Effector CD8-positive, alpha-beta T cell (primary cell): ENCODE results near the gene PPP1R7.

ENCODE experiments used
- DNase-seq: peaks from one replicate; lab custom pipeline; 2025; lab: John Stamatoyannopoulos, UW

Gene PPP1R7

DNA sequence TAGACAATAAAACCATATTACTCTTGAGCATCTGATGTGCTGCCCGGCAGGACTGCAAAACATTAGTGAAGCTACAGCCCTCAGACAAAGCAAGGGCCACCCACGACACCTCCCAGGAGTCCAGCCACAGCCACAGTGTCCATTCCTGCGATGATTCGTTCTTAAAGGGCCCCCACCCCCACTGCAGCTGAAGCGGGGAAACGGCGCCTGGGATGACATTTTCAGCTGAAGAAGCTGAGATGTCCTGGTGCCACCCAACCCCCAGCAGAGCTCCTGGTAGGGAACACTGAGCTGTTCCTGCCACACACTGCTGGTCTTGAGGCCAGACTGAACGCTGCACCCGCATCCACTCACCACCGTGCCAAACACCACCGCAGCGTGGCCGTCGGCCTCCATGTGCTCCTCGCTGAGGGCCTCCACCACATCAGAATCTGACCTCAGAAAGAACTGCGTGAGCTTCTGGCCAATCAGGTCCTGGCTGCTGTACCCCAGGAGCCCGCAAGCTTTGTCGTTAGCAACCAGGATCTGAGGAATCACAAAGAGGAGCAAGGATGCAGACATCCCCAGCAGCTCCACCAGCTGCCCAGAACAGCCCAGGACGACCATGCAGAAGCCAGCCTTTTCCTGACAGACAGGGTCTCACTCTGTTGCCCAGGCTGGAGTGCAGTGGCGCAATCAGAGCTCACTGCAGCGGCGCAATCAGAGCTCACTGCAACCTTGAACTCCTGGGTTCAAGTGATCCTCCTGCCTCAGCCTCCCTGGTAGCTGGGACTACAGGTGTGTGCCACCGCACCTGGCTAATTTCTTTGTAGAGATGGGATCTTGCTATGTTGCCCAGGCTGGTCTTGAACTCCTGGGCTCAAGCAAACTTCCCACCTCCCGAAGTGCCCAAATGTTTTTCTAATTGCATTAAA is 10.5 kb upstream of the PPP1R7 start:
- DNase-seq: no peak

DNA sequence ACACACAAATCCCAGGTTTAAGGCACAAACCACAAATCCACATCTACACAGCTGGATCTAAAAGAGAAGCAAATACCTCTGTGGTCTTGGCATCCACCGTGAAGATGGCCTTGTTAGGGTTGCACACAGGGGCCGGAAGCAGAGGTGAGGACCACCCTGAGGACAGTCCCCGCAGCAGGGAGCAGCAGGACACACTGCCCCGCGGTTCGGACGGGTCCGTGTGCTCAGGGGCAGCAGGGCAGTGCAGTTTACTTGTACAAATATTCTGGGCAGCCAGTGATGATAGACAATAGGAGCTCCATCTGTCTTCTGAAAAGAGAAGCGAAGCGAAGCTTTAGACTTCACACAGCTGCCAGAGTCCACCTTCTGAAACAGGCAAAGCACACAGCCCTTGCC is 9.8 kb upstream of the PPP1R7 start:
- no peak for DNase-seq

DNA sequence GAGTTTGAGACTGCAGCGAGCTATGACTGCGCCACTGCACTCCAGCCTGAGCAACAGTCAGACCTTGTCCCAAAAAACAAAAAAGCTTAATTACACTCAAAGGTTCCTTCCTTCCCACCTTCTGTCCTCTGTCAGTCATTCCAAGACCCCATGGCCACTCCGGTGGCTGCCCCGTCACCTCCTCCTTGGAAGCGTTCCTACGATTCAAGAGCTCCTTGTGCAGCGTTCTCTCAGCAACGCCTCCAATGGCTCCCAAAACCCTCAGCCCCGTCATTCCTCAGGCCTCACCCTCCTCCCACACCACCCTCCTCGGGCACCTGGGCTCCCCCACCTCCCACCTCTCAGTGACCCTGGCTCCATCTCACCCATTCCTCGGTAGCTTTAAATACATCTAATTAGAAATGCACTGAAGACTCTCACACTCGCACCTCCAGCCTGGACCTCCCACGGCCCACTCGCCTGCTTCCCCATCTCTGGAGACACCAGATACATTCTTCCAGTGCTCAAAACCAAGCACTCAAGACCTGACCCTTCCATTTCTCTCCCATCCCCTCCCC is 9.0 kb upstream of the PPP1R7 start:
- DNase-seq: no peak

DNA sequence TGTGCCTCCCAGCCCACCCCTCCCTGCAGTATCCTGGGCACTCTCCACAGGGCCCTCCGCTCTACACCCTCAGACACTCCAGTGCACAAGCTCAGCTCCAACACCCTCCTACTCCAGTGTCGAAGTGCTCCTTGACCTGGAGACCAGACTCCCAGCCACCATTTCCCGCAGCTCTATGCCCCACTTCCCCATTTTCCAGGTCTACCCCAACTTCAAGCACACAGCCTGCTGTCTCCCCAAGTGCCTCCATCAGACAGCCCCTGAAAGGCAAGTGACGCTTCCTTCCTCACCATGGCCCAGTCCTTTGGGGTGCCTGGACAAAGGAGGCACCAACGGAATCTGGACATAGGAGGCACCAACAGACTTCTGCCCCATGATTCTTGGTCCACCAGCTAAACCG is 8.2 kb upstream of the PPP1R7 start:
- no peak for DNase-seq

DNA sequence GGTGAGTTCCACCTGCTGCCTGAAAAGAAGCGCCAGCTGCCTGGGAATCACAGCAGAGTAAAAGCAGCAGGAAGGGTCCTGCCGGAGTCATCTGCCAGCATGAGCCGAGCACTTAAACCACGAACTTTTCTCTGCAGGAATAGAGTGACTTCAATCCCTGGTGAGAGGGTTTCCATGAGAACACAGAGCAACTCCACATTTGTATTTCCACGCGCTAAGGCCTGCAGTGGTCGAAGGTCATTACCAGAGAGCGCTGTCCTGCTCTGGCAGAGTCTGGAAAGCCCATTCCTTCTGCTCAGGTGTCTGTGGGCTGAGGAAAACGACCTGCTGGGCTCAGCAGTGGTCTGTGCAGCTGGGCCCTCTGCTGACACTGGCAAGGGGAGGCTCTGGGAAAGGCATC is 7.7 kb upstream of the PPP1R7 start:
- no peak for DNase-seq

DNA sequence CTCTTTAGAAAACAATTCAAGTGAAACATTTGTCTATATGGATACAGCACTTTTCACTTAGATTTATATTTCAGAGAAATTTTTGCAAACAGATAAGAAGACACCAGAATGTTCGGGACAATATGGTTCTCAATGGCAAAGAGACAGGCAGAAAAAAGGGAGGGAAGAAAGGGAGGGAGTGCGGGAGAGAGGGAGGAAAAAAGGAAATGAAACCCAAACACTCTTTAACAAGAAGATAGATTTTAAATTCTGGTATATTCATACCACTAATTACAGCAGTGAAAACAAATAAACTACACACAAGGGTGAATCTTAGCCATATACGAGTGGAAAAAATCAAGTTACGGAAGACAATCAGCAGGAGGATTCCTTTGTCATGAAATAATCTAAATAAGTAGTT is 4.0 kb upstream of the PPP1R7 start:
- no peak for DNase-seq

DNA sequence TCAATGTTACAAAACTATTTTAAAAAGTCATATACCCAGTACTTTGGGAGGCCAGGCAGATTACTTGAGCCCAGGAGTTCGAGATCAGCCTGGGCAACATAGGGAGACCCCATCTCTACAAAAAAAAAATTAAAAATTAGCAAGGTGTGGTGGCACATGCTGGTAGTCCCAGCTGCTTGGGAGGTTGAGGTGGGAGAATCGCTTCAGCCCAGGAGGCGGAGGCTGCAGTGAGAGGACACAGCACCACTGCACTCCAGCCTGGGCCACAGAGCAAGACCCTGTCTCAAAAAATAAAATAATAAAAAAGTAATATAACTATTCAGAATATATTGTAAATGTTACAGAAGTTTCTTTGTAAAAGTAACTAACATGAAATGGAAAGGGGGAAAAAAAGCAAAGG is 2.9 kb upstream of the PPP1R7 start:
- no peak for DNase-seq

DNA sequence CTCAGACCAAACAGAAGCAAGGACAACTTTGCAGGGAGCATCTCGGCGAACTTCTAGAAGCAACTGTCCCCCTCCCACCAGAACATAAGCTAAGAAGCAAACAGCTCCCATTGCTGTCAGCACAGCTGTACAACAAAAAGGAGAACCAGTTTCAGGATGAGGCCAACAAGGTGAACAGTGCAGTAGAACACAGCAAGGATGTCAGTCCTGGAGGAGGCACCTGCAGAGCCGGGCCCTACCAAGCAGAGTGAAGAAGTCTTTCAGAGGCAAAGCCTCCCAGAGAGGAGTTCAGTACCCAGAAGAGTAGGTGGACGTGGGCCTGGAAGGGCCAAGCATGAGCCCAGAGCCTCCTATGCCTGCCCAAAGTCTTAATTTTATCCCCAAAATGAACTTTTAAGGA is 2.0 kb upstream of the PPP1R7 start:
- no peak for DNase-seq

DNA sequence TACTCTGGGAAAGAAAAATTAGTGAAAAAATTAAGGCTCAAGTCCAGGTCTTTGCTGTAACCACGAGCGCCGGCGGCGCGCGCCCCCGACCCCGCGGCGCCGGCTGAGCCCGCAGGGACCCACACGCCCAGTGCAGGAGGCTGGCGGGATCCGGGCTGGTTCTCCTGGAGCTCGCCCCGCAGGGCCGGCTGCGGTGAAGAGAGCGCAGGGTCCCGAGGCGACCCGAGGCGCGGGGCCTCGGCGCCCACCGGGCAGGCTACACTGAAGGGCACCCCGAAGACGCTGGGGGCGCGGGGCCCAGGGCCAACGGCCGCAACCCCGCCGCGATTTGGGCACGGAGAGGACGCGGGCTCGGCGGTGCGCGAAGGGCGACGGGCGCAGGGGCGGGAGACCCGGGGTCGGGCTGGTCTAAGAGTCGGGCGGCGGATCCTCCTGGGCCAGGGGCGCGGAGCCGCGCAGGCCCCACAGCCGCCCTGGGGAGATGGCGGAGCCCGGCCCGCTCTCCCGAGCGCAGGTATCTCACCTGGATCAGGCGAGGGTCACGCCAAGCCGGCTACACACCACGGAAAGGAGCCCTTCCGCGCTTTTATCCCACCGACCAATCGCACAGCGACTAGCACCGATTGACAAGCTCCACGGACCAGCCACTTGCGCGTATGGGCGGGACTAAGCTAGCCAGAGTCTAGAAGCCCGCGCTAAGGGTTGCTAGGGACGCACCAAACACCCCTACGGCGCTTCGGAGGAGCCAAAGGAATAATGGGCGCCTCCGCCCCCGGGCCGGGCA is 1.2 kb upstream of the PPP1R7 start, which contains the start of gene PASK:
TSS of gene PASK (minus strand) at position 582 of the 784 bp plus-strand sequence. CDS start 6,440 bp downstream, outside the sequence.
- DNase-seq: peak; percentile 89

DNA sequence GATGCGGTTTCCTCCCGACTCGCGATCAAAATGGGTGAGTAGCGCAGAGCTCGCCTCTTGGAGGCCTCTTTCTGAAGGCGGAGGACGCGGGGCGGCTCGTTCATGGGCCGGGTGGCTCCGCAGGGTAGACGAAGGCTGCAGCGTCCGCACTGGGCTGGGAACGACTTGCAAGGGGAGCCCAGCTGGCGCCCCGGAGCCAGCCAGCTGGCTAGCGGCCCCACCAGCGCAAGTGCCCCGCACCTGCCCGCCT is 667 bp upstream of the PPP1R7 start:
- no peak for DNase-seq

DNA sequence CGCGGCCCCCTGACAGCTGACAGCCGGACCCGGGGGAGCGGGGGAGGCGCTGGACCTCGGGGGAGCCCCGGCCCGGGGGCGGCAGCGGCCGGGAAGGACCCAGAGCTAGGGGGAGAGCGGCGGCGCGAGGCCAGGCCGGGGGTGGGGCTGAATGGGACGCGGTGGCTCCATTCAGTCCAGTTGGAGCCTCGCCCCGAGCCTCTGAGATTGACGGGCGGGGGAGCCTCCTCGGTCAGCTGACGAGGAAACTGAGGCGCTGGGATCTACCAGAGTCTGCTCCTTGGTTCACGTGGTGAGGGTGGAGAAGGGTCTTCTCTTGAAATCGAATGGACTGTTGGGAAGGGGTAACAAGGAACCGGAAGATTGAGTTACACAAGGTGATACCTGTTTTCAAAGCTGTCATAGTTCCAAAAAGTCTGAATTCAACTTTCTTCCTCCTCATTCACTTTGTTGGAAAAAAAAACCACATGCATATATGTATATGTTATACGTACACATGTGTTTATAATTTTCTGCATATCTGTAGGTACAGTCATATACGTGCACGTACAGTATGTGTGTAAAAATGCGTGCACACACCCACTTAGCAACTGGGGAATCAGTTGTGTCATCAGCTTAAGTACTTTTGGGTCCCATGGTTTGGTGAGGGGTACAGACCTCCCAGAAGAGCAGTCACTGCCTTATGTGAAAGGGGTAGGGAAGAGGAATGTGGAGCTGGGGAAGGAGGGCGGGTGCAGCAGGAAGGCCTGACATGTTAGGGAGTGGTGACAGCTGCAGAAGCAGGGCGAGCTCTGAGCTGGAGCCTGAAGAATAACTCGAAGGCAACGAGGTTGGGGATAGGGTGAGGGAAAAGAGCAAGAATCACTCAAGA is 628 bp downstream of the PPP1R7 start:
- DNase-seq: no peak

DNA sequence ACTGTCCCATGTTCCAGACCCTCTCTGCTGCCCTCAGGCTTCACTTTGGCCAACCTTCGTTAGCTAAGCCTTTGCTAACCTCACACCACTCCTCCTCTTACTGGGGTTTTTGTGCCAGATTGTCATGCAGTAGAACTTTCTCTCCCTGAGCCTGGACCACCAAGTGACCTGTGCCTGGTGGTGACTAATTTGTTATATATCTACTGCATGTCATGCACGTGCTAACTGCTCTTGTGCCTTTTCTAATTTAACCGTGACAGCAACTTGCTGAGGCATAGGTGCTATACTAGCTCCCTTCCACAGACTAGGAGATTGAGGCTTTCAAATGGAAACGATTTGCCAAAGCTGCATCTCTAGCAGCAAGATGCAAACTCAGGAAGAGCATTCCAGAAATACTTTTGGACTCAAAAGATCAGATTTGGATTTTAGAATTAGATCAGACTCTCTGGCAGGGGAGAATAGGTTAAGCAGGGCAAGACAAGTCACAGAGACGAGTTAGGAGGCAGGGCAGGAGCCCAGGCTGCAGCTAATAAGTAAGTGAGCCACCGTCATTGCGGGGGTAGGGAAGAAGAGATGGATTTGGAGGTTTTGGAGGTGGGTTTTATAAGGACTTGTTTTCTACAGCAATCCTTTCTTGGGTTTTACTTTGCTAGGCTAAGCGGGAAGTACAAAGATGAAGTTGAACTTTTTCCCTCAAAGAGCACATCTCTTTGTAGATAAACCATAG is 1.8 kb downstream of the PPP1R7 start:
- no peak for DNase-seq

DNA sequence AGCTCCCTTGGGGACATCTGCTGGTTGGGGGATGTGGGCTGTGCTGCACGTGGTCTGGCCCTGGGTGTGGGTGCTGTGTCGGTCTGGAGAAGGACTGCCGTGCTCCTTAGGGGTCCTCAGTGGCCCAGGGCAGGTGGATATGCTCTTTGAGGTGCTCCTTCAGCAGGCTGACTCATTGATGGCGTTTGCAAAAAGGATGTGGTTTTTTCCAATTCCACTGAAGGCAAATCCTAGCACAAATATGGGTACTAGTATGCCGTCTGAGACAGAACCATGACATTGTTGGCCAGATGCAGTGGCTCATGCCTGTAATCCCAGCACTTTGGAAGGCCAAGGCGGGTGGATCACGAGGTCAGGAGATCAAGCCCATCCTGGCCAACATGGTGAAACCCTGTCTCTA is 3.3 kb downstream of the PPP1R7 start:
- DNase-seq: no peak

DNA sequence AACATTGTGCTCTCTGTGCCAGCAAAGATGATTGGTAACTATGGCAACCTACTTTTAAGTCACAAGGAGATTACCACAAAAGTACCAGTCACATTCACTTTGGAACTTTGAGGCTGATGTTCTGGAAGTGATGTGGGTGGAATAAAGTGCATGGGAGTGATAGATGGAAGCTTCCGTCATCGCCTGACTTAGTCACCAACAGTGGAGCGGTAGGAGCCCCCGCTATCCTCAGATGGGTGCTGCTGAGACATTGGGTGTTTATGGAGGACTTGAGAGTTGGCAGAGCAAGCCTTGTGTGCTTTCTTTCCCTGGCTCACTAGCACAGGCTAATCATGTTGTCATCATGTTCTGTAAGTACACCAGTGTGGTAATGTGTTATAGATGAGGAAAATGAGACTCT is 4.6 kb downstream of the PPP1R7 start:
- no peak for DNase-seq

DNA sequence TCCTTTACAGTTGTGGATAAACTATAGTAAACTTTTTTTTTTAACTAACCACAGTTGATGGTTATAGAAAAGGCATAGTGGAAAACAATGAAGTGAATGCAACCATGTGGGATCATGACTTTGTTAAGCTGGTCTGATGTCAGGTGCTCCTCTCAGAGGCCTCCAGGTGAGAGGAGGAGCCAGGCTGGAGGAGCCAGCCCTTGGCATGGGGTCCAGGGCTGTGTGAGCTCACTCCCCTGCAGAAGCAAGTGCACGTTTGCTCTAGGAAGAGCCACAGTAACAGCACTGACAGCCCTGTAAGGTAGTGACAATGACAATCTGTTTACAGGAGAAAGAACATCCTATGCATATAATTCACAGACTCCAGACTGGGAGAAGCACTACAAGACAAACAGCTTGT is 5.7 kb downstream of the PPP1R7 start:
- DNase-seq: no peak

DNA sequence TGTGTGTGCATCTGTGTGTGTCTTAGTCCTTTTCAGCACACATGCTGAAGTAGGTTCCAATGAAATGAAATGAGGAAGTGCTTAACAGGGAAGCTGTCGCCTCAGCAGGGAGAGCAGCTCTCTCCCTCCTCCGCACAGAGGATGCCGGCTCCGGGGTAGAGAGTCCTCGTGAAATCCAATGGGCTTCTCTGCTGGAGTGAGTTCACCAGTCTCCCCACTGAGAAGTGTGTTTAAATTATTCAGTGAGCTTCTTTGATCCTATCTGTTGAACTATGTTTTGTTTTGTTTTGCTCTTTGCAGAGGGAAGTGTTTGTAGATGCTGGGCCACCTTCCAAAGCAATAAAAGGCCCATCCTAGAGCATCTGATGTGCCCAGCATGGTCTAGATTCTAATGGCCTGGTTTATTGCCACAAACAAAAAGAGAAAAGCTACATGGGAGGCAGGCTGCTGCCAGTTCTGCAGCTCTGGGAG is 6.7 kb downstream of the PPP1R7 start:
- no peak for DNase-seq

DNA sequence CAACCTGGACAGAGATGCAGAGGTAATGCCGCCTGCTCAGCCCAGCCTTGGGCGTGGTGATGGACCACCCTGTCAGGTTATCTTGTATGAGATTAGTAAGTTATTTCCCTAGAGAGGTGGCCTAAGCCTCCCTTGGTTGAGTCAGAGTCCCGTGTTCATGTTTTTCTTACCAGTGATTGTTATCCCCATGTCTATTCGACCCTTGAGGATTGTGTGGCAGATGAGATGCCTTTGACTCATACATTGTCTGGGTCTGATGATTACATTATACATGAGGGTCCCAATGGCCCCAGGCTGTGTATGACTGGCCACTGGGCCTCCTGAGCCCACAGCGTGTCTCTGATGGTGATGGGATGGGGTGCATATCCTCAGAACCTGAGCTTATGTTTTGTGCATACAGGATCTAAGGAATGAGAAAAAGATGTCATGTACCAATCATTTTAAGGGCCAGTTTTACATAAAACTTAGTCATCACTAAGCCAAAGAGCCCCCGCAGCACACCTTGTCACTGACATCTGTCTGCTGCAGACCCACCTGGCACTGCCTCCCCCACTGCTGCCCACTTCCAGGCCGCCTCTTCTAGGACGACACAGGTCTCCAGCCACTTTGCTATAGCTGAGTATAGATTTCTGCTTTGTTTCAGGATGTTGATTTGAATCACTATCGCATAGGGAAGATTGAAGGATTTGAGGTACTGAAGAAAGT is 7.7 kb downstream of the PPP1R7 start:
- DNase-seq: no peak

DNA sequence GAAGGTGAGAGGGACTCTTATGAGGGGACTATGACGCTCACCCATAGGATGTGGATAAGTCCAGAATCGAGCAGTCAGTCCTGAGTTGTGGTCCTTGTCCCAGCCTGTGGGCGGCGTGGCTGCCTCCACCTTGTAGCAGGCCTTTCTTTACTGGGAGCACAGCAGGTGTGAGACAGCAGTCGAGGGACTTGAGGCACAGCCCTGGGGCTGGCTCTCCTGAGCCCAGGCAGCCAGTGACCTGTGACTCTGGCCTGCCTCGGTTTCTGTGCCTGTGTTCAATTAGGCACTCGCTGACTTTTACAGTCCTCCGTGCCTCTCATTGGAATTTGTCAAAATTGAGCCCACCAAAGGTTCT is 8.3 kb downstream of the PPP1R7 start:
- DNase-seq: no peak

DNA sequence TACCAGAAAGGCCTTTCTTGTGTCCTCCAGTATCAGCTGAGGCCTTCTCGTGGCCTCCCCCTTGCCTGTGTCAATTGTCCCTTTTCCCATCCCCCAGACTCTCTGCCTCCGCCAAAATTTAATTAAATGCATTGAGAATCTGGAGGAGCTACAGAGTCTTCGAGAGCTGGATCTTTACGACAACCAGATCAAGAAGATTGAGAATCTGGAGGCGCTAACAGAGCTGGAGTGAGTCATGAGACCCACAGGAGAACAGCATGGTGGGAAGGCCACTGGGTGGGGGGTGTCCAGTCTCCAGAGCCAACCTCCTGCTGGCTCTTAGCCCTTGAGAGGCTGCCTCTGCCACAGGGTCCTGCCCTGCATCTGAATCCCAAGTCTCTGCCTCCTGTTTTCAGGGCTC is 8.8 kb downstream of the PPP1R7 start:
- DNase-seq: no peak

DNA sequence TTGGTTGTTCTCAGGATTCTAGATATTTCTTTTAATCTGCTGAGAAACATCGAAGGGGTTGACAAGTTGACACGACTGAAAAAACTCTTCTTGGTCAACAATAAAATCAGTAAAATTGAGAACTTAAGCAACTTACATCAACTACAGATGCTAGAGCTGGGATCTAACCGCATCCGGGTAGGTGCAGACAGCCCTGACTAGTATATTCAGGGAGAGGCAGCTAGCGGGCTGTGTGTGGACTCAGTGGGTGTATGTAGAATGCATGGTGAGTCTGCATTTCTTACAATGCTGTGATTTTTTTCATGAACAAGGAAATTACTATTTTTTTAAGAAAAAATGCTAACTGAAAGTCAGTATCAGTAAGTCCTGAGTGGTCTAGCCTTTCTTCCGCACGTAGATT is 10.1 kb downstream of the PPP1R7 start:
- no peak for DNase-seq
